Right ventricle myocardium superior (tissue), 1 donor: ENCODE data around the gene MYADML2. TPM values are rescaled to one million over a fixed set of nuclear protein-coding genes. Genes with fewer than 3 reads are reported as not detected.

Experiments used
- ATAC-seq: fragments of 200-7000 bp; cut with Tn5 transposase; one replicate; pipeline ENCODE4 v1.9.1; 2020; ENCODE audit warnings: mild to moderate bottlenecking; ENCODE audit not compliant: poor library complexity
- DNase-seq: peaks from one replicate; pipeline ENCODE4 v3.0.0-alpha.2; 2020
- intact Hi-C: fragments of 100-400 bp; cut with DNase I; formaldehyde crosslinking; loops from one replicate; pipeline ENCODE4 v1.11.2; 2022
- total RNA-seq: library from RNA; stranded (reverse); fragmentation: NEBNext Ultra II Directional; extraction: Animal tissue kit (Norgen Biotek cat#: 25700); gene quantifications from one replicate; pipeline ENCODE4 v1.2.1, GENCODE V29; 2021
- donor health status: DM: no; HTN: yes; CAD: no; lungs with severe emphysema.

The MYADML2 gene
- total RNA-seq, 1 donor from 2014 or later: 3.5 TPM

GRCh38 chr17:81980707-81981343 is 33.8 kb upstream of the MYADML2 start:
- DNase-seq: no peak
- ATAC-seq: no peak
- intact Hi-C loops: no loop called here

GRCh38 chr17:81980122-81980521 is 33.1 kb upstream of the MYADML2 start:
- ATAC-seq: no peak
- intact Hi-C loops: no loop called here
- DNase-seq: no peak

DNA sequence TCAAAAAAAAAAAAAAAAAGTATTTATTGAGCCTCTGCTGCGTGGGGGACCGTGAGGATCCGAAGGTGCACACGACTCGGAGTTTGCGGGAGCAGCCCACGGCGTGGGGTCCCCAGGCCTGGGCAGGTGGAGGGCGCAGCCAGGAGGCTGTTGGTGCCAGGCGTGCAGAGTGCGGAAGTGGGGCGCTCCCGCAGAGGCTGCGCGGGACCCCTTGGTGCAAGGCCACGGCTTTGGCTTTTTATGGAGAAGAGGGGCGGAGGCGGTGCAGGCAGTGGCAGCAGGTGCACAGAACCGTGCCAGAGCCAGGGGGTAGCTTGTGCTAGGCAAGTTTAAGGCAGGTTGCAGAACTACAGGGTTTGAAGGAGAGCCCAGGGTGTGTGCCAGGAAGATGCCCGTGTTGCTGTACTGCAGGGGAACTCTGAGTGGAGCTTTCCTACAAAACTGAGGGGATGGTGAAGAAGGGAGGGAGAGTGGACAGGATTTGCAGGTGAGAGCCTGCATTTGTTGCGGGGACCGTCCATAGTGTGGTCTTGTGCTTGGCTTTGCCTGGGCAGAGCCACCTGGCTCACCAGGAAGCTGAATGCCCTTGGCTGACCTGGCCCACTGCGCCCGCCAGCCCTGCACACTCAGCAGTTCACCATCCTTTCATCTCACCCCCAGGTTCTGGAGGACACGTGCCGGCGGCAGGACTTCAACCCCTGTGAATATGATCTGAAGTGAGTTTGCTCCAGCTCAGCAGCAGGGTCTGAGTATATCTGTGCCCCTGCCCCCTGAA is 31.7 kb upstream of the MYADML2 start:
- ATAC-seq: no peak
- DNase-seq: no peak
- intact Hi-C loops: no loop called here

DNA sequence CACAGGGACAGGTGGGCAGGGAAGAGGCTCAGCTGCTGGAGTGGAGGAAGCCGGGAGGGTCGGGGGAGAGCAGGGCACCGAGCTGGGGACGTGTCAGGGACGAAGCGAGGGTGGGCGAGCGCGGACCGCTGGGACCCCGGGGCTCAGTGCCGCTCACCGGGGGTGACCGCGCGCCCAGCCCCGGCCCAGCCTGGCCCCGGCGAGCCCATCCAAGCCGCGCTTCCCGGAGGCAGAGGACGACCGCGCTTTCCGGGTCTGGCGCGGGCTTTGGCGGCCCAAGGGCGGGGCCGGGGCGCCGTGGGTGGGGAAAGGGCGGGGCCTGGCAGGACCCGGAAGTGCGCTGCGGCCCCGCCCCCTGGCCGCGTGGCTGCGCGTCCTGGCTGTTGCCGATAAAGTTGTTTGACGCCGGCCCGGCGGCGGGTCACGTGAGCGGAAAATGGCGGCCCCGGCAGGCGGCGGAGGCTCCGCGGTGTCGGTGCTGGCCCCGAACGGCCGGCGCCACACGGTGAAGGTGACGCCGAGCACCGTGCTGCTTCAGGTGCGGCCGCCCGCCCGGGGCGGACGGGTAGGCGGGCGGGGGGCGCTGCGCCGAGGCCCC is 30.3 kb upstream of the MYADML2 start, which contains the start of gene ASPSCR1:
TSS of gene ASPSCR1 (plus strand) at position 419 of the 598 bp plus-strand sequence. CDS start at position 437, 18 bp downstream.
- DNase-seq (peak; percentile 95), ATAC-seq (peak; percentile 99)
- intact Hi-C loops: no loop called here

DNA sequence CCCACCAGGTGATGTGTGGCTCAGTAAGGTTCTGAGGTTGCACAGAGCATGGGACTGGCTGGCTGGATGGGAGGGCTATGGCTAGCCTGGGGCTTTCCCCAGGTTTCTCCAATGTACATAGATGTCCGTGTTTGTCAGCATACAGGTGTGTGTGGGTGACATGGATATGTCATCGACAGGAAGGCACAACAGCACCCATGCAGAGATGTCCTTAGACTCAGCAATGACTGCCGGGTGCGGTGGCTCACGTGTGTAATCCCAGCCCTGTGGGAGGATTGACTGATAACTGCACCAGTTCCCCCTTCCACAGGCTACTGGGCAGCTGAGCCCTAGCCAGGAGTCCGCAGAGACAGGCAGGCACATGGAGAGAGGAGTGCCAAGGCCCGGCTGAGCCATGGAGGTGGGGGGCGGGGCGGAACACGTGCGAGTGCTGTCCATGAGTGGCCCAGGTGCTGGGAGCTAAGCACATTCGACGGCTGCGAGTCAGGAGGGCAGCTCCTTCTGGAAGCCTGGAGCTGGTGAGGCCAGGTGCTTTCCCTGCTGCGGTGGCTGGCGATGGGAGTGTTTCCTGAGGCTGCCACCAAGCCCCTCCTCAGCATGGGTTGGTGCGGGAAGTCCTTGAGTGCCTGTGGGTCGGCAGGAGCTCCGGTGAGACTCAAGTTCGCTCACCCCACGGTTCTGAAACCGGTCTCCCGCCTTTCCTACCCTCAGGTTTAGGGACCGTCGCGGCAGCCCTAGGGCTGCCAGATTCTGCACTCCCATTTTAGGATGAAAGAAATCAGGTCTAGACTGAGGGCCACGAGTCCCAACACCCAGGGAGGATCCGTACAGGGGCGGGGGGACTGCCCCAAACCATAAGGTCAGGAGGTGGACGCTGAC is 29.5 kb upstream of the MYADML2 start:
- DNase-seq (no peak), ATAC-seq (peak; percentile 3)
- intact Hi-C loops: no loop called here

GRCh38 chr17:81973432-81973831 is 26.4 kb upstream of the MYADML2 start:
- ATAC-seq: no peak
- intact Hi-C loops: no loop called here
- DNase-seq: no peak

DNA sequence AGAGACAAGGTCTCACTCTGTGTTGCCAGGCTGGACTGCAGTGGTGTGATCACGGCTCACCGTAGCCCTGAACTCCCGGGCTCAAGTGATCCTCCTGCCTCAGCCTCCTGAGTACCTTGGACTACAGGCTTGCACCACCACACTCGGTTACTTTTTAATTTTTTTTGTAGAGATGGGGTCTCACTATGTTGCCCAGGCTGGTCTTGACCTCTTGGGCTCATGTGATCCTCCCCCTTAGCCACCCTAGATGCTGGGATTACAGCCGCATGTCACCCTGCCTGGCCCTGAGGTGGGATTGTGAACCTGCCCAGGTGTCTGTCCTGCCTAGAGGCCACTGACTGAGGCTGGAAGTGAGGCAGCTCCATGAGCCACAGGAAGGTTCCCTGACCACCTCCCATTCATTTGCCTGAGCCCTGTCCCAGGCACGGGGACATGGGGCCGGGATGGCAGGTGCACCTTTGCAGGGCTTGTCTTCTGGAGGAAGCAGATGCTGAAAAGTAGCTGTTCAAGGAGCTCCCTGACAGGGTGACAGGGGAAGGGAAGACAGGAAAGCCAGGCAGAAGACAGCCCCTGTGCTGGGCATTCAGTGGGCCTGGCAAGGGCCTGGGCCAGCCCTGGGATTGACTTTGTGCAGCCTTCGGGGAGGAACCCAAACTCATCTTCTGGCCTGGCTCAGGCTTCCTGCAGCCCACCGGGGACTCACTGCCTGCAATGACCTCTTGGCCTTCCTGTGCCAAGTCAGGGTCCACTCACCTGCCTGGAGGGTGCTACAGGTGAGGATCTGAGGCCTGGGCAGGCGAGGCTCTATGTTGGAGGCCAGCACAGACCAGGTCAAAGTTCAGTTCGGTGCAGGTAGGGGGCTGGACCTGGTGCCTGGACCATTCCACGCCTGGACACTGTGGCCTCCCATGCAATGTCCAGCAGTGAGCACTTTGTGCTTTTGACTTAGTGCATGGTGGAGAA is 22.1 kb upstream of the MYADML2 start:
- DNase-seq: no peak
- ATAC-seq: no peak
- intact Hi-C loops: loop anchor here (10.0 kb wide), 1 partner anchor 186 kb away; no protein-coding TSS in a partner anchor

GRCh38 chr17:81968396-81968745 is 21.3 kb upstream of the MYADML2 start:
- ATAC-seq (no peak), DNase-seq (no peak)
- intact Hi-C loops: loop anchor here (10.0 kb wide), 1 partner anchor 186 kb away; no protein-coding TSS in a partner anchor

DNA sequence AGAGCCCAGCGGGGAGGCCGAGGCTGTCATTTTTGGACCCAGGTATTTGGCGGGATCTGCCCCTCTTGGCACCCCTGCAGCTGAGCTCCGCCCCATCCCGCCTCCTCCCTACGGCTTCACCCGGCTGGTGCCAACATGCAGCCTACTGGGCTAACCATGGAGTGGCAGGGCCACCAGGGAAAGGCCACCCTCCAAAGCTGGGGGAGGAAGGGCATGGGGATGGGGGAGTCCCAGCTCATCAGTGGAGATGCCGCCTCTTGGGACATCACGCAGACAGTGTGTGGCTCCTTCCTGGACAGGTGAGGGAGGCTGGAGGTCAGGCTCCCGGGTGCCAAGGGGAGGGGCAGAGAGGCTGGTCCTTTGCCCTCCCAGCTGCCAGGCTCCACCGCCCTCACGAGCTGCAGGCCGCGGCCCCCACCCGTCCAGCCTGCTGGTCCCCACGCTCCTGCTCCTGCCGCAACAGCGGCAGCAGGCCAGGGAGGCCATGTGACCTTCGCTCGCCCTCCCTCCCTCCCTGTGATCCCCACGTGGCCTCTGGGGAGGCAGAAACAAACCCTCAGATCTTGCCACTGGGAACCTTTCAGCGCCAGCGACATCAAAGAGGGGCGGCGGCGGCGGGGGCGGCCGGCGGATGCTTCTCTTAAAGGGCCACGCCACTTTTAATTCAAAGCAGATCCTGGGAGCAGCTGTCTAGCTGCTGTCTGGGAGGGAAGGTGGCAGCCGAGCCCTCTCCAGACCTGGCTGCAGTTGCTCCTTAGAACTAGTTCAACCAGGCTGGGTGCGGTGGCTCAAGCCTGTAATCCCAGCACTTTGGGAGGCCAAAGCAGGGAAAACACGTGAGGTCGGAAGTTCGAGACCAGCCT is 20.7 kb upstream of the MYADML2 start:
- ATAC-seq (peak; percentile 92), DNase-seq (peak; percentile 86)
- intact Hi-C loops: loop anchor here (10.0 kb wide), 1 partner anchor 187 kb away; no protein-coding TSS in a partner anchor

DNA sequence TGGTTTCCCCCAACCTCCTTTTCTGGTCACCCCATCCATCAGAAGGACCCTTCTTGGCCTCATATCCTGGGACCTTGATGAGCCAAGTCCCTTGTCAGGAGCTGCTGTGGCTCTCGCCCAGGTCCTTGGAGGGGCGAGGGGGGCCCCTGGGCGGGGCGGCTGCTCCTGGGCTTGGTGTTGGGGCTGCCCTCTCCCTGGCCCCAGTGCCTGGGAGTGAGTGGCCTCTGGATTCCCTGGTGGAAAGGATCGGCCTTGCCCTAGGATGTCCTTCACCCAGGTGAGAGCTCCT is 20.2 kb upstream of the MYADML2 start:
- ATAC-seq: peak; percentile 13
- no peak for DNase-seq
- intact Hi-C loops: loop anchor here (10.0 kb wide), 1 partner anchor 188 kb away; no protein-coding TSS in a partner anchor

GRCh38 chr17:81966343-81967243 is 19.6 kb upstream of the MYADML2 start:
- peak; percentile 80 for DNase-seq
- intact Hi-C loops: loop anchor here (10.0 kb wide), 1 partner anchor 188 kb away; no protein-coding TSS in a partner anchor
- ATAC-seq: peak; percentile 78

DNA sequence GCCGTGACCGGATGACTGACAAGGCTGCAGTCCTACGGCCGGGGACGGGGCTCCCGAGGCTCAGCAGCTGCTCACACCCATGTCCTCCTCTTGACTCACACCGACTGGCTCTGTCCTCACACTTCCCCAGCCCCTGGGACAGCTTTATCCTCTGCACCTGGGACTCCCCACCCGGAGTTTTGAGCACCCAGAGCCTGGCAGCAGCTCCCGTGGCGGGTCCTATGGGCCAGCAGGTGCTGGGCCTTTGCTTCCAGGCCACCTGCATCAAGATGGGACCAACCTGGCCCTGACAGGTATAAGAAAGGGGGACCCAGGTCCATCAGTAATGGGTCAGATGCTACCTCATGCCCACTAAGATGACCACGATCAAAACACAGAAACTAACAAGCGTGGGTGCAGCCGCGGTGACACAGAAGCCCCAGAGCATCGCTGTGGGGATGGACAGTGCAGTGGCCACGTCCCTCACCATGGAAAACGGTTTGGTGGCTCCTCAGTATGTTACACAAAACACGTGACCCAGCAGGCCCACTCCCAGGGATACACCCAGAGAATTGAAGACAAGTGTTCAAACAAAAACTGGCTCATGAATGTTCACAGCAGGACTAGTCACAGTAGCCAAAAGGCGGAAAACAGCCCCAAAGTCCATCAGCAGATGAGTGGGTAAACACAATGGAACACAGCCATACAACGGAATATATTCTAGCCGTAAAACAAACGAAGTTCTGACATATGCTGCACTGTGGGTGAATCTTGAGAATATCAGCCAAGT is 17.2 kb upstream of the MYADML2 start:
- intact Hi-C loops: loop anchor here (10.0 kb wide), 1 partner anchor 191 kb away; no protein-coding TSS in a partner anchor
- ATAC-seq: no peak
- DNase-seq: no peak

DNA sequence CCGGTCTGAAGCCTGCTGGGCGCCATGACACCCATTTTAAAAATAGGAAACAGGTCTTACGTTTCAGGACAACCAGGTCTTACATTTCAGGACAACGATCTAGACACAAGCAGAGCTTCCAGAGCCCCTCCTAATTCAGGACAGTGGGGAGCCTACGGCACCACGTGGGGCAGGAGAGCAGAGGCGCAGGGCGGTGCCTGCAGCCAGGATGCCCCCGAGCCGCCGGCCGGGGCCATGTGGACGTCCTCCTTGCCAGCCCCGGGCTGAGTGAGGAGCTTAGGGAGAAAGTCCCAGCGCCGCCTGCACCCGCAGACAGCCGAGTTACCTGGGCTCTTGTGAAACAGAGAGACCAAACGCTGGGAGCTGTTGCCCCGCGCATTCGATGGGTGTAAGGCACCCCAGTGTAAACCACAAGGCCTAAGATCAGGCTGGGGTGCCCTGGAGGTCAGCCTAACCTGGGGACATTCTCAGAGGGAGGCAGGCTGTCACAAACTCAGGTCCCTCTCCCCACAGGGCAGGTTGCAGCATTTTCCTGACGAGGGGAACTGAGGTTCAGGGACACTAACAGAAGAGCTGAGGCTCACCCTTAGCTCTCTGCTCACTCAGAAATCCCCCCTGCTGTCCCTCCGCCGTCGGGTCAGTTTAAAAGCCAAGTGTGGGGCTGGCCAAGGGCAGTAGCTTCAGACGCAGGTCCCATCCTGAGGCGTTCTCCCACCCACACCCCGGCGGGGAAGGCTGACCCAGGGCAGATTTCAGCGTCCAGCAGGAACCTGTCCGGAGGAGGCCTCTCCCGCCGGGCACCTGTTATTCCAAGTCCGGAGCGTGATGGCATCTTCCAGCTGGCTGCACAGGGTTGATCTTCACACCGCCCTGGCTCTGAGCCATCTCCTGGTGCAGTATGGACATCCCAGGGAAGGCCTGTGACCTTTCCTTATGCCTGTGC is 15.7 kb upstream of the MYADML2 start:
- ATAC-seq: no peak
- intact Hi-C loops: loop anchor here (10.0 kb wide), 1 partner anchor 192 kb away; no protein-coding TSS in a partner anchor

More for the DNA sequence above, 15.7 kb upstream of the MYADML2 start:
- DNase-seq: no peak
